Activated T-helper 1 cell treated with anti-CD3 and anti-CD28 coated beads, Interleukin-2, amount 50 U/mL, for 16 hours (primary cell): ENCODE measurements around the gene AGRP.

ENCODE experiments used
- DNase-seq, 2 donors: peaks; one replicate each; pipeline ENCODE4 v3.0.0-alpha.2; 2020; ENCODE audit warnings: low read depth in 1 of 2, low spot score in 1 of 2

Gene AGRP

DNA sequence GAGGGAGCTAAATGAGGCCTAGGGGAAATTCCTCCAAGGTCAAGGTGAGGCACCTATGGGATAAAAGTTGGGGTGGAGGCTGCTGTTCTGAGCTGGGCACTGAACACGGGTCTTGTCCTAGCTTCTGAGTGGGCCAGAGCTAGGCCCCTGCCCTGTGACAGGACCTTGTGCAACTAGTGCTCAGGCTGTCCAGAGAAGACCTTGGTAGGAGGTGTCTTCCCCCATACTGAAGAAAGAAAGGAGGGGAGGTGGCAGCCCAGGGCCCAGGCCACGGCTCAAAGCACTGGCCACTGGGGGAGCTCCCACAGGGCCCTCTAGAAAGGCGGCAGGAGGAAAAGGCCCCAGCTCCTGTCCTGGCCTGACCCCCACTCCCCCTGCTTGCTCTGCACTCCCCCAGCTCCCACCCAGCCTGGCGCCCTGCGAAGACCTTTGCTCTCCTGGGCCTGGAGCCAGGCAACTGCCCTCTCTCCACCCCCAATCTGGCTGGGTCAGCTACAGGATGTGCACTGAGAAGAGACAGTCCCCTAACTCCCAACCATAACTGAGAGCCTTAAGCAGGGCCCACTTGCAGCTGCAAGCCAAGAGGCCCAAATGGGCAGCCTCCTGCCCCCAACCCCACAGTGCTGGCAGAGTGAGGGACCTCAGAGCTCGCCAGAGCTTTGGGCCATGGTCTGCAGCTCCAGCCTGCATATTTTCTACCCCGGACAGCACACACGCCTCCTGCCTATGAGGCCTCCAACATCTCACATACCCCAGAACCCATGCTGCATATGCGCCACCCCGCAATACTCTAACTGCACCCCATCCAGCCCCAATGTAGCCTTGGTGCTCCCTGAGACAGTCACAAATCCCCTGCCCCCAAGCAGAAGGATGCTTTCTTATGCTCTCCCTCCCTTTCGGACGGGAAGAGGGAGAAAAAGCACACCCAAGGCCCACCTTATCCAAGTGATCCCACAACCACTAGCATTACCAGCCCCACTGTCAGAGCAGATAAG, 37.1 kb downstream of the AGRP start:
- DNase-seq, result no peak

DNA sequence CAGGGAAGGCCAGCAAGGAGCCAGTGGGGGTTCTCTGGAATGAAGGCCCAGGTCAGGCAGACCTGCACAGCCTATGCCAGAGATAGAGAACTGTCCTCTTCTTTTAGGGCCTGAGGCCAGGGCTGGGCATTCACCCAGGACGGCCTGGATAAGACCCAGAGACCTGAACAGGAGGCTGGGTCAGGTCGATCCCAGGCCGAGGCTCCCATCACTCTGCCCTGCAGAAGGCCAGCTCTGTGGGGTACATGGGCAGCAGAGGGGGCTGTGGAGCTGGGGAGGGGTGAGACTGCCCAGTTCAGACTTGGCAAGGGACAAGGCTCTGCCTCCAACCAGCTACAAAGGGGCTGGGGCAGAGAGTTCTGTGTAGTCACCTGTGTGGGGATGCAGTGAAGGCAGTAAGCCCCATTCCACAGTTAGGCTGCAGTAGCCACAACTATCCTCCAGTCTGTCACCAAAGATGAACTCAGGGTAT, 37.9 kb downstream of the AGRP start:
- DNase-seq, result no peak

DNA sequence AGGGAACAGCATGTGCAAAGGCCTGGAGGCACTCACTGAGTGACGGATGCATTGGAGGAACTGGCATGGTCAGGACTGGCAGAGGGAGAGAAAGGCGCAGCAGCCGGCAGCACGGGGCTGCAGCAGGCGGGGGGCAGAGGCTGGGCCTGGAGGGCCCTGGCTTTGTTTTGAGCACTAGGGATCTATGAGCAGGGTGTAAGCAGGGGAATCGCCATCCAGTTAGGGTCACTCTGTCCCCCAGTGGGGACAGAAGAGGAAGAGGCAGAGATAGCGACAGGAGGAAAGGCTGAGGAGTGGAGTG, 38.3 kb downstream of the AGRP start:
- no peak for DNase-seq

DNA sequence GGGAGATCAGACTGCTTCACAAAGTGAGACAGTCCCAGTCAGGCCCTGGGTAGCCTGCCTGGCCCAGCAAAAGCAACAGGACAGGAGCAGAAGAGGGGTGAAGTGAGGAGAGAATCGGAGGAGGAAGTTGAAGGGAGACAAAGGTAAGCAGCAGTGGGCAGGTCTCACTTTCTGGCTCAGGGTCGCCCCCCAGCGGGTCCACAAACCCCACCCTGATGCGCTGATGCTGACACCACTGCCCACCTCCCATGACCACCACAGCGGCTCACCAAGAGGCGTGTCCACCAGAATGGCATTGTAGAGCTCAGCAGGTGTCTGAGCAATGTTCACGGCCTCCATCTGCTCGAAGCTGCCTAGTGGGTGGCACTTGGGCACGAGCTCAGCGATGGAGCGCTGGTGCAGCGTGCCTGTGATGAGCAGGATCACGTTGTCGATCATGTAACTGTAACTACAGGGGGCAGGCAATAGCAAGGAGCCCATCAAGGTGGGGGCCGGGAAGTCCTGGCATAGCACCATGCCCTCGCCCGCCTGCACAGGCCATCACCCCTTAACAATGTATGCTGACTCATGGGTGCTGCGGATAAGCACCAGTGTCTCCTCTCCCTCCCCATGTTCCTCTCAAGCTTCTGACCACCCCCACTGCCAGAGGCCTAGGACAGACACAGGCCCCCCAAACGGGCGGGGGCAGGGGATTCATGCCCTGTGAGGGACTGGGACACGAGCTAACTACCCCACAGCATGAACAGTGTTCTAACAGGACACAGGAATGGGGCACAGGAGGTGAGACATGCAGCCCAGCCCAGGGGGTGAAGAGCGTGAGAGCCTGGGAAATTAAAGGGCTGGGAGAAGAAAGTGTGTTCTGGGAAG, 38.9 kb downstream of the AGRP start:
- DNase-seq, result no peak

DNA sequence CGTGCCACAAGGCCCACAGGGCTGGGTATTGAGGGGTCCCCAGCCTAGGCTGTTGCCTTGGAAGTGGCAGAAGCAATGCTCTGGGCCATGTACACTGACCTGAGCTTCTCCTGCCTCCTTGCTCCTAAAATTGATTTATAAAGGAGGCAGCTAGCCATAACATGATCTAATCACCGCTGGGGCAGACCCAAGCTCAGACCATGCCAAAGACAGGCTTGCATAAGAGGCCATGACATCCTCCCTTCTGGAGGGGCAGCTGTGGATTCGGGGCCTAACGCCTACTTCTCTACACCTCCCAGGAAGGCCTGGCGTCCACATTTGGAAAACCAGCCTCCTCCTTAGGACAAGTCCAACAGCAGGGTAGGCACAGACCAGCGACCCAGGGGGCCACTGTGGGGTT, 40.1 kb downstream of the AGRP start:
- no peak for DNase-seq

DNA sequence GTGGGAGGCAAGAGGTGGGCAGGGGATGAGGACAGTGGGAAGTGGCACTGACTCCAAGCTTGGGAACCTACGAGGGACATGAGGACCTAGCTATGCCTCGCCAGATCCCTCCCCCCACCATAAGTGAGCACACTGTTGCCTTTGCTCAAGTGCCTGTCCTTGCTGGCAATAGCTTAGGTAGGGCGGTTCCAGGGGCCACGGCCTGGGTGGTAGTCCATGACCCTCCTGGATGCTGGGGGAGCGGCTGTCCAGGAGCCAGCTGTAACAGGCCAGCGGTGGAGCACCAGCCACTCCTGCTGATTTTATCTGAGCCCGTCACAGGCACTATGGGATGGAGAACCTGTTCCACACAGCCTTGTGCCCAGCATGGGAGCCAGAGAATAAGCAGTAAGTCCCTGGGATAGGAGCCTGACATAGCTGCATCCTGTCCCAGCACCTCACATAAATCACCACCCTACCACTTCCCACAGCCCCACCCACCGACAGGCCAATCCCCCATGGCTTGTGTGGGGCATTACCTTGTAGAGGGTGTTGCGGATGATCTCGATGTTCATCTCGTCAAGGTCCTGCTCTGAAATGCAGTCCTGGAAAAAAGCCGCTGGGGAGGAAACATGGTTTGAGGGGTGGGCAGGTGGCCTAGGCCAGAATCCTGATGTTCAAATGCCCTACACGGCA, 40.6 kb downstream of the AGRP start:
- DNase-seq, result no peak

DNA sequence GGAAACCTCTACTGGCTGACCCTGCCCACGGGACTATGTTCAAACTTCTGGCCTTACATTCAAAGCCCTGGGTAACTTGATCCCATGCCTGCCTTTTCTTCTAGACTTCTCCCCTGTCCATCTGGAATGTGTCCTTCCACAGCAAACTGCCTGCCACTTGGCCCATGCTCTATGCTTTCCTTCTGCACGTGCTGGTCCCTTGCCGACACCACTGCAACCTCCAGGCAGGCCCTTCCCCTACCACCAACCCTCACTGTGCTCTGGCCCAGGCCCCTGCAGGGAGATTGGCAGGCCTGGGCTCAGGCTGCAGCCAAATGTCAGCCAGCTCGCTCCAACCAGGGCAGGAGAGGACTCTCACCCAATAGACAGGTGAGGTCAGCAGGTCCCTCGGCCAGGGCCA, 41.4 kb downstream of the AGRP start:
- no peak for DNase-seq

DNA sequence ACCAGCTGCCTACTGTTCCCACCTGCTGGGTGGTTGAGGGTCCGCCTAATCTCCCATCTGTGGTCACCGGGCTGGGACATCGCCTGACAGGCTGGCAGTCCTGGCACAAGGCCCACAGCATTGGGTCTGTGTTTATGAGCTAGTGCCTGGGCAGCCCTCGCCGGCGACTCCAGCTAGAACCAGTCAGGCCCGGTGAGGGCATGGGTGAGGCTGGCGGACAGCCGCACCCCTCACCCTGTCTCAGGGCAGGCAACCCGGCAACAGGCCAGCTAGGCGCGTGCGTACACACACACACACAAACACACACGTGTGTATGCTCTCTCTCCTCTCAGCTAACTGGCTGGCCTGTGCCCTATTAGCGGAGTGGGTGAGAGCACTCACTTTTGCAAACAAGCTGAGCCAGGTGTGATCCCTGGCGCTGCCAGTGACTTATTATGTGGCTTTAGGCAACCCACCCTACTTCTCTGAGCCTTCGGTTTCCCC, 42.0 kb downstream of the AGRP start:
- DNase-seq, result no peak

DNA sequence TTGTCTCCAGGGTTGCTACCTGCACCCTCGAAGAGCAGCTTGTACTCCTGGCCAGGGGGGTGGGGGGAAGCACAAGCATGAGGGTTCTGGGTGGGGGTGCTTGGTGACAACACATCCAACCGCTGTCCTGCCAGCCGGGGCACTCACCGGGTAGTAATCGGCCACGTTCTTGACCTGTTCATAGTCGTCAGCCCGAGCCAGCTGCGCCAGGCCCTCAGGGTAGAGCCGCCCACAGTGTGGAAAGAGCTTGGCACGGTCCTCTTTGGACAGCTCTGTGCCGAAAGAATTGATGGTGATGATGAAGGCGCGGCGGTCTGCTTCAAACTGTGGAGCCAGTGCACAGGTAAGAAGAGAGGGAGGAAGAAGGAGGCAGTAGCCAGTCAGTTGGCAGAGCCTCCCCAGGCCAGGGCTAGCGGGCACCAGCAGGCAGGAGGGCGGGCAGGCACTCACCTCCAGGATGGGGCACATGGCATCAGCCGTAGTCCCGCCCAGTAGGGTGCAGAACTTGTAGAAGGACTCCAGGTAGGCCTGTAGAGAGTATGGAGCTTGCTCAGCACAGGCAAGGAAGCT, 44.4 kb downstream of the AGRP start:
- DNase-seq, result no peak

DNA sequence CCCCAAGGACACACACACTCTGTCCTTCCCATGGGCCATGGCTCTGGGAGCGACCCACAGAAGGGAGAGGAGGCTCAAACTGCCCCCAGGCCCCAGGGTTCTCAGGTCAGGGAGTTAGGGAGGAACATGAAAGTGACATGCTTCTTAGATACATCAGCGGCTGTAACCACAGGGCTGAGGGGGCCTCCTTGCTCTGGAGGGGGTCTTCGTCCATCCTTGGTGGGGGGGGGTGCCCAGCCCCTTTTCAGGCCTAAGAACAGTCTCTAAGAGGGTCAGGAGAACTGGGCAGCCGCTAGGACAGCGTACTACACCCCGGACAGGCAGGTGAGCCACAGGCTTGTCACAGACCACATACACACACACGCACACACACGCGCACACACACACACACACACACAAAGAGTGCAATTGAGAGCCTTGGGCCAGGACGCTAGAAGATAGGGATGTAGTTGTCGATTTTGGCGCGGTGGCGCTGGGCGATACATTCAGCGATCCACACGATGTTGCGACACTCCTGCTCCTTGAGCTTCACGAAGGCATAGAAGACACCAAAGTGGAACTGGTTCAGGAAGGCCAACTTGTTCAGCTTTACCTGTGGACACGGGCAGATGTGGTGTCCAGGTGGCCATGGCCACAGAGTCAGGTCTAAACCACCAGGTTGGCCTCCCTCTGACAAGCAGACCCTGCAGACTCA, 45.1 kb downstream of the AGRP start:
- no peak for DNase-seq

DNA sequence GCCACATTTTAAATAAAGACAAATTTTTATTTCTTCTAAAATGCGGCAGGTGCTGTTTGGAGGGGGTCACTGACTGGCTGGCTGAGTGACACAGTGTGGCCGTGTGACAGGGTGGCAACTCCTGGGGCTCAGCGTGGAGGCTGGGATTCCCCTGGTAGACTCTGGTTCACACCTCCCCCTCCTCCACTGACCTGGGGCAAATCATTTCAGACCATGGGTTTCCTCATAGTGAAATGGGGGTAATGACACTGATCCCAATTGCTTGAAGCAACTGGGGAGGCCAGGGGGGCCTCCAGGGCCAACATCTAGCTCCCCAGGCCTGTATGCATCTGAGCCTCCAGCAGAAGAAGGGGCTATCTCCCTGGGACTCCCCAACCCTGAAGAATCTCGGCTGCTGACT, 45.8 kb downstream of the AGRP start:
- no peak for DNase-seq

DNA sequence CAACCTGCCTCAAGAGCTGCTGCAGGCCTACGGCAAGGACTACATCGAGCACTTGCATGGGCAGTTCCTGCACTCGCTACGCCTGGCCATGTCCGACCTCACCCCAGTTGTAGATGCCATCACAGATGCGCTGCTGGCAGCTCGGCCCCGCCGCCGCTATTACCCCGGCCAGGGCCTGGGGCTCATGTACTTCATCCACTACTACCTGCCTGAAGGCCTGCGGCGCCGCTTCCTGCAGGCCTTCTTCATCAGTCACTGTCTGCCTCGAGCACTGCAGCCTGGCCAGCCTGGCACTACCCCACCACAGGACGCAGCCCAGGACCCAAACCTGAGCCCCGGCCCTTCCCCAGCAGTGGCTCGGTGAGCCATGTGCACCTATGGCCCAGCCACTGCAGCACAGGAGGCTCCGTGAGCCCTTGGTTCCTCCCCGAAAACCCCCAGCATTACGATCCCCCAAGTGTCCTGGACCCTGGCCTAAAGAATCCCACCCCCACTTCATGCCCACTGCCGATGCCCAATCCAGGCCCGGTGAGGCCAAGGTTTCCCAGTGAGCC, 46.6 kb downstream of the AGRP start:
- no peak for DNase-seq

DNA sequence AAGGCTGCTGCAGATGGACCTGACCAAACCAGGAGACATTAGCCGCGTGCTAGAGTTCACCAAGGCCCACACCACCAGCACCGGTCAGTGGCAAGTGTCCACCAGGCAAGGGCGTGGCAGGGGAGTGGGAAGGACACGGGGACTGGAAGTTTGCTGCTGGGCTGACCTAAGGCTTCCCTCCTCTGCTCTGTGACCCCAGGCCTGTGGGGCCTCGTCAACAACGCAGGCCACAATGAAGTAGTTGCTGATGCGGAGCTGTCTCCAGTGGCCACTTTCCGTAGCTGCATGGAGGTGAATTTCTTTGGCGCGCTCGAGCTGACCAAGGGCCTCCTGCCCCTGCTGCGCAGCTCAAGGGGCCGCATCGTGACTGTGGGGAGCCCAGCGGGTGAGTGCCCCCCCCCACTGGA, 47.6 kb downstream of the AGRP start:
- DNase-seq, result no peak

DNA sequence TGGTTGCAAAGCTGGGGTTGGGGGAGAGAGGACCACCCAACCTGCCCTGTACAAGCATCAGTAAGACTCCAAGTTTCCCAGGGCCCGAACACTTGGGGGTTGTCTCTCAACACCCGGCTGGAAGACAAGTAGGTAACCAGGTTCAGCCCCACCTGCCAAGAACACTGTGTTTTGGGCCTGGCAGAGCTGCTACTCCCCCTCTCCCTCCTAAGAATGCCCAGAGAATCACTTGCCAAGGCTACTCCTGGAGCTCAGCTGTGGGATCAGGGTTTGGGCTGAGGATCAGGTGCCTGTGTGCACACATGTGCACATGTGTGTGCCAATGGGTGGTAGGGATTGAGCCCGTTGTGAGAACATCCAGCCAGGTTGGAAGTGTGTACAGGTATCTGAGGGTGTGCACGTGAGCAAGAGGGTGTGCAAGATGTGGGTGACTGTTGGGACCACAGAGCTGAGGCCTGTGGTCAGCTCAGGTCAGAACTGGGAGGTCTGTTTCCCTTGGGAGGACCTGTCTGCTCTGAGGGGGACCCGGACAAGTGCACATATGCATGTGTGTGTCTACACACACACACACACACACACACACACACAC, 50.1 kb downstream of the AGRP start:
- DNase-seq, result no peak
